ENCODE results near the gene MRPL53.

MRPL53 gene

DNA sequence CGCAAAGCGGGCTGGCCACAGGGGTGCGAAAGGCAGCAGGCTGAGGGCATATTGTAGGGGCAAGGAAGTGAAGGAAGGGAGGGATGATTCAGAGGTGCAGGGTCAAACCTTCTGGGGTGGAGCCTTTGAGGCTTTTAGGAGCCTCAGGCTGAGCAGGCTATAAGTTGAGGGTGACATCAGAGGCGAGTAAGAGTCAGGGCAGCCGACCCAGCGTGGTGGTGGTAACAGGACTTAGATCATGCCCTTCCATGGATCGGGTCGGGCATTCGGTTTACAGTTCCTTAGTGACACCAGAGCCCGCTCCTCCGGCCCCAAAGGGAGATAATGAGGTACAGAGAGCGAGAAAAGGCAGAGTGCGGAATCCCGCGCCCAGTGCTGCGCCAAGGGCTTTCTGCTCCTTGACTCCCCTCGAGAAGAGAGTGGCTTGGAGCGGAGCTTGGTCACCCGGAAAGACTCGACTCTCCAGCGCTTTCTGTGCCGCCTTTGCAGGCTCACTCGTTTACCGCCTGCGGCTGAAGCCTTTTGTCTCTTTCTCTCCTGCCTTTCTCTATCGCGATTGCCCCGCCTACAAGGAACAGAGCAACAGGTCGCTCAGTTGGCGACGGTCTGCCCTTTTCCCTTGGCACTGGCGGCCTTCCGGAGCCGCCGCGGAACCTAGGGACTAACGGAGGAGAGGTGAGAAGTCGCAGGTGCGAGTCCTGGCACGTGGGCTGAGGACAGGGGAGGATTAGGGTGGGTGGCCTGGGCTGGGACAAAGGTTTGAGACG lies 26.2 kb upstream of the MRPL53 start:
- H3K4me3 ChIP-seq (ENCODE audit: low read depth, low read length): no peak overlapping the region
- no peak overlapping the region; the same call in 1 of the 2 replicates for H3K27ac ChIP-seq
- DNase-seq: no peak
- H3K27me3 ChIP-seq (ENCODE audit: insufficient read depth, low read depth, severe bottlenecking): no peaks in the 10 kb centered on the region
- TF ChIP-seq, protein P1, sequence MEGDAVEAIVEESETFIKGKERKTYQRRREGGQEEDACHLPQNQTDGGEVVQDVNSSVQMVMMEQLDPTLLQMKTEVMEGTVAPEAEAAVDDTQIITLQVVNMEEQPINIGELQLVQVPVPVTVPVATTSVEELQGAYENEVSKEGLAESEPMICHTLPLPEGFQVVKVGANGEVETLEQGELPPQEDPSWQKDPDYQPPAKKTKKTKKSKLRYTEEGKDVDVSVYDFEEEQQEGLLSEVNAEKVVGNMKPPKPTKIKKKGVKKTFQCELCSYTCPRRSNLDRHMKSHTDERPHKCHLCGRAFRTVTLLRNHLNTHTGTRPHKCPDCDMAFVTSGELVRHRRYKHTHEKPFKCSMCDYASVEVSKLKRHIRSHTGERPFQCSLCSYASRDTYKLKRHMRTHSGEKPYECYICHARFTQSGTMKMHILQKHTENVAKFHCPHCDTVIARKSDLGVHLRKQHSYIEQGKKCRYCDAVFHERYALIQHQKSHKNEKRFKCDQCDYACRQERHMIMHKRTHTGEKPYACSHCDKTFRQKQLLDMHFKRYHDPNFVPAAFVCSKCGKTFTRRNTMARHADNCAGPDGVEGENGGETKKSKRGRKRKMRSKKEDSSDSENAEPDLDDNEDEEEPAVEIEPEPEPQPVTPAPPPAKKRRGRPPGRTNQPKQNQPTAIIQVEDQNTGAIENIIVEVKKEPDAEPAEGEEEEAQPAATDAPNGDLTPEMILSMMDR (IDR thresholded peaks at IDR 0.05; ENCODE audit: low read depth, low read length): no peak
- H3K36me3 ChIP-seq: peaks cover 24% of the 10 kb centered on the region
- H3K9me3 ChIP-seq (ENCODE audit: severe bottlenecking): no peaks in the 10 kb centered on the region

DNA sequence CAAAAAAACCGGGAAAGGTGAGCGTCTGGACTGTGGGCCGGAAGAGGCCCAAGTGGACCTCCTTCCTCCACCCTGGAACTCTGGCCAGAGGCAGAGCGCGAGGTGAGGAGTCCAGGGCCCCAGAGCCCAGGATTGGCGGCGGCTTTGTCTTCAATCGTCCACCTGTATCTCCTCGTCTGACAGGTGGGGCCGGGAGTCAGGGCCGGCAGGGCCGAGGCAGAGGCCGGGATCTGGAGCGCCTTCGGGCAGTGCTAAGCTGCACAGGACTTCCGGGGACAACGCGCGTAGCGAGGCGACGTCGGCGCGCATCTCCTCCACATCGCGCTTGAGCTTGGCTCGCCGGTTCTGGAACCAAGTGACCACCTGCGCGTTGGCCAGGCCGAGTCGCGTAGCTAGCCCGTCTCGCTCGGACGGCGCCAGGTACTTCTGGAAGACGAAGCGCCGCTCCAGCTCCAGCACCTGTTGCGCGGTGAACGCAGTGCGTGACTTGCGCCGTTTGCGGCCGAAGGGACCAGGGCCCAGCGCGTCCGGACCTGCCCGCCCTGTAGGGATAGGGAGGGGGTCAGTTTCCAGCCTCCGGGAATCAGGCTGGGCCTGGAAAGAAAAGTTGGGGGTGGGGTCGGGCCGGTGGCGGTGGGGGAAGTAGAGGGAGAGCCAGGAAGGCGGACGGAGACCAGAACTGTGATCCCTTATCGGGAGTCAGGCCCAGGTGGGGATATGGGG lies 25.5 kb upstream of the MRPL53 start:
- Histone ChIP-seq H3K36me3 (peaks cover 31% of the 10 kb centered on the region), H3K27me3 (ENCODE audit: insufficient read depth, low read depth, severe bottlenecking) (no peaks in the 10 kb centered on the region), H3K27ac (no peak overlapping the region), H3K4me3 (ENCODE audit: low read depth, low read length) (no peak overlapping the region), H3K9me3 (ENCODE audit: severe bottlenecking) (no peaks in the 10 kb centered on the region)
- no peak for DNase-seq
- TF ChIP-seq, protein P1 (IDR thresholded peaks at IDR 0.05; ENCODE audit: low read depth, low read length): no peak

- peaks cover 39% of the 10 kb centered on the region for H3K36me3 ChIP-seq
- DNase-seq: no peak
- H3K9me3 ChIP-seq (ENCODE audit: severe bottlenecking): no peaks in the 10 kb centered on the region
- H3K4me3 ChIP-seq (ENCODE audit: low read depth, low read length): no peak overlapping the region
- H3K27ac ChIP-seq: no peak overlapping the region
- no peaks in the 10 kb centered on the region for H3K27me3 ChIP-seq (ENCODE audit: insufficient read depth, low read depth, severe bottlenecking)
- TF ChIP-seq, protein P1 (IDR thresholded peaks at IDR 0.05; ENCODE audit: low read depth, low read length): no peak
These were observed 24.7 kb upstream of the MRPL53 start for GRCh38 chr2:74496997-74497776.

GRCh38 chr2:74495440-74495839 lies 23.0 kb upstream of the MRPL53 start:
- H3K27me3 ChIP-seq (ENCODE audit: insufficient read depth, low read depth, severe bottlenecking): no peaks in the 10 kb centered on the region
- no peaks in the 10 kb centered on the region for H3K9me3 ChIP-seq (ENCODE audit: severe bottlenecking)
- no peak for DNase-seq
- no peak overlapping the region for H3K27ac ChIP-seq
- H3K36me3 ChIP-seq: peaks cover 56% of the 10 kb centered on the region
- no peak overlapping the region for H3K4me3 ChIP-seq (ENCODE audit: low read depth, low read length)
- TF ChIP-seq, protein P1 (IDR thresholded peaks at IDR 0.05; ENCODE audit: low read depth, low read length): no peak

DNA sequence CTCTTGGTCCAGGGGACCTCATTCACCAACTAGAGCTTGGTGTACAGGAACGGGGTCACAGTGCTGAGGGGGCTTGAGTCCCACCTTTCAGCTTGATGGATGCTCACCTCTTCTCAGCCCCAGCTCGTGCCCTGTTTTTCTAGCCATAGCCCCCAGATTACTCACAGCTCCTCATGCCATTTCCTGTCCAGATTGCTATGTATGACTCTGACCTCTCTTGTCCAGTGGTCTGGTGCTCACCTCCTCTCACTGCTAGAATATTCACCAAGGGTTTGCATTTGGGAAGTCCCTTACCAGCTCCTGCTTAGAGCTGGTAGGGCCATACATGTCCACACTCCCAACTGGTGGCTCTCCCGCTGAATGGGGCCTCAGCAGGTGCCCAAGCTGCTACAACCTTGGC lies 21.1 kb upstream of the MRPL53 start:
- Histone ChIP-seq H3K4me3 (ENCODE audit: low read depth, low read length) (no peak overlapping the region), H3K9me3 (ENCODE audit: severe bottlenecking) (no peaks in the 10 kb centered on the region), H3K27ac (no peak overlapping the region), H3K36me3 (peaks cover 58% of the 10 kb centered on the region), H3K27me3 (ENCODE audit: insufficient read depth, low read depth, severe bottlenecking) (no peaks in the 10 kb centered on the region)
- DNase-seq: no peak
- TF ChIP-seq, protein P1 (IDR thresholded peaks at IDR 0.05; ENCODE audit: low read depth, low read length): no peak

Measured in WERI-Rb-1 (cell line).